ENCODE measurements around the gene ACSL3. TPM values are rescaled to one million over a fixed set of nuclear protein-coding genes. Genes with fewer than 3 reads are reported as not detected.

The ACSL3 gene
- total RNA-seq, 3 donors from 2014 or later (not counting 1 experiment from before 2014, with no cell fraction given) = 55.4 to 86.6 (median 66.7) TPM

- Histone ChIP-seq H3K4me1 (ENCODE audit: control insufficient read depth, insufficient read depth, low read length) (no peaks in the 10 kb centered on the region), H3K4me3 (ENCODE audit: low read length) (no peak overlapping the region), H3K27me3 (ENCODE audit: control insufficient read depth, insufficient read depth, low read length) (no peaks in the 10 kb centered on the region), H3K9me3 (ENCODE audit: control insufficient read depth, insufficient read depth, low read length) (no peaks in the 10 kb centered on the region), H3K27ac (ENCODE audit: low read length) (no peak overlapping the region), H3K36me3 (ENCODE audit: control insufficient read depth, insufficient read depth, low read length) (no peaks in the 10 kb centered on the region)
- no peak overlapping the region for H3K27ac Mint-ChIP-seq
- no peak for ATAC-seq
- H3K27me3 Mint-ChIP-seq (ENCODE audit: low read depth in 2 of 2) = no peaks in the 10 kb centered on the region
- TF ChIP-seq CTCF (IDR thresholded peaks at IDR 0.05) = no peak
- no peak for DNase-seq
- no peaks in the 10 kb centered on the region for H3K9me3 Mint-ChIP-seq
- intact Hi-C loops (cut with micrococcal nuclease) = no loop called here
- no peak overlapping the region for H3K4me3 Mint-ChIP-seq
- H3K4me1 Mint-ChIP-seq = peaks cover 35% of the 10 kb centered on the region in 2 donors
- H3K36me3 Mint-ChIP-seq = no peaks in the 10 kb centered on the region
- 77% methylated on average over 5 of the region's 5 CpGs for WGBS (ENCODE audit: insufficient coverage)
These were observed 24.1 kb downstream of the ACSL3 start for GRCh38 chr2:222884805-222885424.

GRCh38 chr2:222887124-222887523 lies 26.3 kb downstream of the ACSL3 start:
- ATAC-seq = no peak
- intact Hi-C loops (cut with micrococcal nuclease) = no loop called here
- Mint-ChIP-seq H3K27me3 (ENCODE audit: low read depth in 2 of 2) (no peaks in the 10 kb centered on the region), H3K9me3 (no peaks in the 10 kb centered on the region), H3K4me1 (peaks cover 42 to 45% of the 10 kb centered on the region in 2 donors), H3K36me3 (no peaks in the 10 kb centered on the region), H3K4me3 (no peak overlapping the region), H3K27ac (no peak overlapping the region)
- Histone ChIP-seq H3K27ac (ENCODE audit: low read length) (no peak overlapping the region), H3K4me1 (ENCODE audit: control insufficient read depth, insufficient read depth, low read length) (no peaks in the 10 kb centered on the region), H3K9me3 (ENCODE audit: control insufficient read depth, insufficient read depth, low read length) (no peaks in the 10 kb centered on the region), H3K36me3 (ENCODE audit: control insufficient read depth, insufficient read depth, low read length) (no peaks in the 10 kb centered on the region), H3K27me3 (ENCODE audit: control insufficient read depth, insufficient read depth, low read length) (no peaks in the 10 kb centered on the region), H3K4me3 (ENCODE audit: low read length) (no peak overlapping the region)
- DNase-seq = no peak
- 100% methylated on average over 1 of the region's 1 CpG for WGBS (ENCODE audit: insufficient coverage)
- no peak for TF ChIP-seq CTCF (IDR thresholded peaks at IDR 0.05)

DNA sequence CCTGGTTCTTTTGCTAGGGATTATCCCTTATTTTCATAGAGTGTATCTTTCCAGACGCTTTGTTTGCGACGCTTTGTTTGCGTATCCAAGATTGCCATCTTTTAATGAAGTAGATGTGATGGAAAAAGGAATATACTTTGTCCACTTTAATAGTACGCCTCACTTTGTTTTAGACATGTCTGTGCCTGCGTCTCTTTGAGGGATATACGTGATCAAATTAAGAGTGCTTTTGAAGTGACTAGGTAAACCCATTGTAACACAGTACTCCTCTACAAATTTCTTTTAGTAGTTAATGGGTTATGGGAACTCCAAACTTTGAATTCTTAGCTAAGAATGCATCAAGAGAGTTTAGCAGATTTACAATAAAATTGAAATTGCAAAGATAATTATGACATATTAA lies 27.9 kb downstream of the ACSL3 start:
- Mint-ChIP-seq H3K4me1 (peaks cover 57 to 58% of the 10 kb centered on the region in 2 donors), H3K4me3 (no peak overlapping the region), H3K27ac (no peak overlapping the region), H3K9me3 (no peaks in the 10 kb centered on the region), H3K27me3 (ENCODE audit: low read depth in 2 of 2) (no peaks in the 10 kb centered on the region), H3K36me3 (no peaks in the 10 kb centered on the region)
- ATAC-seq (no peak), DNase-seq (no peak)
- Histone ChIP-seq H3K4me3 (ENCODE audit: low read length) (no peak overlapping the region), H3K9me3 (ENCODE audit: control insufficient read depth, insufficient read depth, low read length) (no peaks in the 10 kb centered on the region), H3K27ac (ENCODE audit: low read length) (no peak overlapping the region), H3K27me3 (ENCODE audit: control insufficient read depth, insufficient read depth, low read length) (no peaks in the 10 kb centered on the region), H3K36me3 (ENCODE audit: control insufficient read depth, insufficient read depth, low read length) (no peaks in the 10 kb centered on the region), H3K4me1 (ENCODE audit: control insufficient read depth, insufficient read depth, low read length) (no peaks in the 10 kb centered on the region)
- WGBS (ENCODE audit: insufficient coverage) = 98% methylated on average over 5 of the region's 7 CpGs
- intact Hi-C loops (cut with micrococcal nuclease) = no loop called here
- TF ChIP-seq CTCF (IDR thresholded peaks at IDR 0.05) = no peak

DNA sequence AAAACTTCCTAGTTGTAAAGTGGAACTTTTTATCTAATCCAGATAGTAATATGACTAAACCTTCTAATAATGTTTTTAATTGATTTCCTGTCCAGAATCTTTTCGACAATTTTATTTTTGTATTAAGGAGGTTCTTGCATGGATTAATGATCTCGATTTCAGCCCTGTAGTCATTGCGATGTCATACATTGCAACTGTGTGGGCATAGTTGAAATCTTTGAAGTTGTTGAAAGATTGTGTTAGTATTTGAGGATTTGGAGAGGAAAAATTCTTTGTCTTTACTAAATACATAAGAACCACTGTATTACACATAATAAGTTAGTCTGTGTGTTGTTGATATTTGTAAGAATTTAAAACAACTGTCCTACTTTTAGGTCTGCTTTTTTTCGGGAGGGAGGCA lies 31.1 kb downstream of the ACSL3 start:
- H3K4me1 Mint-ChIP-seq = peaks cover 50 to 54% of the 10 kb centered on the region in 2 donors
- no peak overlapping the region for H3K4me3 Mint-ChIP-seq
- no peaks in the 10 kb centered on the region for H3K9me3 Mint-ChIP-seq
- intact Hi-C loops (cut with micrococcal nuclease) = no loop called here
- Histone ChIP-seq H3K9me3 (ENCODE audit: control insufficient read depth, insufficient read depth, low read length) (no peaks in the 10 kb centered on the region), H3K27ac (ENCODE audit: low read length) (no peak overlapping the region), H3K36me3 (ENCODE audit: control insufficient read depth, insufficient read depth, low read length) (no peaks in the 10 kb centered on the region), H3K27me3 (ENCODE audit: control insufficient read depth, insufficient read depth, low read length) (no peaks in the 10 kb centered on the region), H3K4me1 (ENCODE audit: control insufficient read depth, insufficient read depth, low read length) (no peaks in the 10 kb centered on the region), H3K4me3 (ENCODE audit: low read length) (no peak overlapping the region)
- TF ChIP-seq CTCF (IDR thresholded peaks at IDR 0.05) = no peak
- ATAC-seq (no peak), DNase-seq (no peak)
- WGBS (ENCODE audit: insufficient coverage) = 96% methylated on average over 3 of the region's 4 CpGs
- H3K27me3 Mint-ChIP-seq (ENCODE audit: low read depth in 2 of 2) = no peaks in the 10 kb centered on the region
- H3K36me3 Mint-ChIP-seq = no peaks in the 10 kb centered on the region
- no peak overlapping the region for H3K27ac Mint-ChIP-seq
